HG03521 (cell line): ENCODE data around the gene GLE1.

Source experiments
- ATAC-seq: cut with Tn5 transposase; IDR thresholded peaks from one replicate; pipeline ENCODE4 v1.9.1; 2021; ENCODE audit warnings: mild to moderate bottlenecking, moderate library complexity; ENCODE audit not compliant: unreplicated experiment

Gene GLE1, protein sequence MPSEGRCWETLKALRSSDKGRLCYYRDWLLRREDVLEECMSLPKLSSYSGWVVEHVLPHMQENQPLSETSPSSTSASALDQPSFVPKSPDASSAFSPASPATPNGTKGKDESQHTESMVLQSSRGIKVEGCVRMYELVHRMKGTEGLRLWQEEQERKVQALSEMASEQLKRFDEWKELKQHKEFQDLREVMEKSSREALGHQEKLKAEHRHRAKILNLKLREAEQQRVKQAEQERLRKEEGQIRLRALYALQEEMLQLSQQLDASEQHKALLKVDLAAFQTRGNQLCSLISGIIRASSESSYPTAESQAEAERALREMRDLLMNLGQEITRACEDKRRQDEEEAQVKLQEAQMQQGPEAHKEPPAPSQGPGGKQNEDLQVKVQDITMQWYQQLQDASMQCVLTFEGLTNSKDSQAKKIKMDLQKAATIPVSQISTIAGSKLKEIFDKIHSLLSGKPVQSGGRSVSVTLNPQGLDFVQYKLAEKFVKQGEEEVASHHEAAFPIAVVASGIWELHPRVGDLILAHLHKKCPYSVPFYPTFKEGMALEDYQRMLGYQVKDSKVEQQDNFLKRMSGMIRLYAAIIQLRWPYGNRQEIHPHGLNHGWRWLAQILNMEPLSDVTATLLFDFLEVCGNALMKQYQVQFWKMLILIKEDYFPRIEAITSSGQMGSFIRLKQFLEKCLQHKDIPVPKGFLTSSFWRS

DNA sequence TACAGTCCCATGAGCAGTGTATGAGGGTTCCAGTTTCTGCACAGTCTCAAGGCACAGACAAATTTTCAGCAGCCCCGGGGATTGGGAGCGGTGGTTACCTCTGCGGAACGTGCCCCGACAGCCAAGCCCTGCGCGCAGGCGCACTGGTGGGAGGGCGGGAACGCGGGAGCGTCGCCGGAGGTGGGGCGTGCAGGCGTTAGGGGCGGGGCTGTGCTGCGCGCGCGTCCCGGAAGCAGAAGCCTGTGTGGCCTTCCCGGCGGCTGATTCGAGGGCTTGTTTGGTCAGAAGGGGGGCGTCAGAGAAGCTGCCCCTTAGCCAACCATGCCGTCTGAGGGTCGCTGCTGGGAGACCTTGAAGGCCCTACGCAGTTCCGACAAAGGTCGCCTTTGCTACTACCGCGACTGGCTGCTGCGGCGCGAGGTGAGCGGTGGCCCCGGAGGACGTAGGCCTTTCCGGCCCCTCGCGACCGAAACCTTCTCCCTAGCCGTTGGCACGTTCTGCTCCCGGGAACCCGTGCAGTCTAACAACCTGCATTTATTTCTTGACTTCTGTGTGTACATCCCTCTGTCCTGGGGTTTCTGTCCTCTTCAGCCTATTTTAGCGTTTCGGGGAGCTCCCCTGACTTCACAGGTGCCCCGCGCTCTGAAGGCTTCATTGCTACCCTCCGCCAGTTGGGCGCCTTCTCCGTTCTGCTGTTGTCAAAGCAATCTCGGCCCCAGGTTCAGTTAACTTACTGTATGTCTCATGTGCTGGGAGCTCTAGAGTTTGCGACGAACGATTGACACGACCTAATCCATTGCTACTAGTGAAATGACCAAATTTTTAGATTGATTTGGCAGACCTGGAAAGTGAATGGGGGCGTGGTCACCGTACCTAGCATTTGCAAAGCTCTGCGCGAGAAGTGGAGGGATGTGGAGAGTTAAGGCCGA lies at the start of gene GLE1:
Gene GLE1 (plus strand): TSS at position 235 of the 929 bp plus-strand sequence. CDS start 87 bp downstream, at position 322.
- peak; percentile 86 for ATAC-seq

DNA sequence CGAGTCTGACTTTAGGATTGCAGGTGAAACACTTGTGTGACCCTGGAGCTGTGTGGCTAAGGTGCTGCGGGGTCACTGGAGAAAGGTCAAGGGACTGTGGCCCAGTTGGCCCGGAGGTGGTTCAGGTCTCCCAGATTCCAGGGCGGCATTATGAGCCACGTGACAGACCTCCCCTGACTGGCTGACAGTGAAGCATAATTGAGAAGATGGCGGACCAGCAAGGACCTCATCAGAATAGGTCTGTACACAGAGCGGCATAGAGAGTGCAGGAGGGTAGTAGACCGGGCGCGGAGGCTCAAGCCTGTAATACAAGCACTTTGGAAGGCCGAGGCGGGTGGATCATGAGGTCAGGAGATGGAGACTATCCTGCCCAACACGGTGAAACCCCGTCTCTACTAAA lies 49.5 kb upstream of the GLE1 start:
- ATAC-seq = no peak

DNA sequence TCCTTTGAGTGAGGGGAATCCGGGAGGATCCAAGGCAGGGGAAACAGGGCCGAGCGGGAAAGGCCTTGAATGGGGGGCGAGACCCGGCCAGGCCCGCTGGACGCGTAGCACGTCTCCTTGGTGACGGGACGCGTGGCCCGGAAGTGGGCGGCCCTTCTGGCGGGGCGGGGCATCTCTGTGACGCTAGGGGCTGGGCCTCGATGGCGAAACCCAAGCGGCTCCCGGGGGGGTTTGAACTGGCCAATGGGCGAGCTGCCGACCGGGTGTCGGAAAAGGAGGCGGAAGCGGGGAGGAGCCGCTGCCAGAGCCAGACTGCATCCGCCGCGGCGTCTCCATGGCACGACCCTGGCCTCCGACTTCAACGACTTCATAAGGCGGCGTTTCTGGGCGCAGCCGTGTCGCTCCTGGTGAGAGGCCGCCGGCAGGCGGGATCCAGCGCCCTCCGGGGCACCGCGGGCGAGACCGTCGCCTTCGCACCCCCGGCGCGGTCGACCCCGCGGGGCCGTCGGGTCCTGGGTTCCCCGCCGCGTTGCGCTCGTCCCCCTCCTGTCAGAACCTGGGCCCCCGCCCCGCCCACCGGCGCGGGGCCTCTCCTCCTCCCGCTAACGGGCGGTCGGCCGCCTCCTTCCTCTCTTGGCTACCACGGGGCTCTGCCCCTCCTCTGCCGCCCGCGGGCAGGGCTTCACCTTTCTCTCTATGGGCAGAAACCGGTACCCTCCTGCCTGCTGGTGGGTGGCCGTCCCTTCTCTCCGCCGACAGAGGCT lies 48.5 kb upstream of the GLE1 start, which contains the start of gene ODF2:
Gene ODF2 (plus strand): TSS at position 158 of the 764 bp plus-strand sequence. CDS start 86 bp downstream, at position 244.
- peak; percentile 83 for ATAC-seq

DNA sequence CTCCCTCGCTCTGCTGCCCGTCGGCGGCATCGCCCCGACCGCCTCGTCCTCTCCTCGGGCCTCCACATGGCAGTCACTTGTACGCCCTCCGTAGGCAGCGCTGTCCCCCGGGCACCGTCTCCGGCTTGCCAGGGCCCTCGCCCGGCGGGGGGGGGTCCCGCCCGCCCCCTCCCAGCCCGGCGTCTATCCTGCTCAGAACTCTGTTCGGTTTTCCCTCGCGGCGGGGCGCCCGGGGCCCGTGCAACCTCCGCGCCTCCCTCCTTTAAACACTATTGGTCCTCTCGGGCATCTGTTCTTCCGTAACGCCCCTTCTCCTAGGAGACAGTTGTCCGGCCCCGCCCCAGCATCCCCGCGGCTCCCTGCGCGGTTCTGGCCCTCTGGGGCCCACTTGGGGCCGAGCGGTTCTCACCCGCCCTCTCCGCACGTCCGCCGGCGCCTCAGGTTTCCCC lies 47.9 kb upstream of the GLE1 start:
- peak; percentile 56 for ATAC-seq

DNA sequence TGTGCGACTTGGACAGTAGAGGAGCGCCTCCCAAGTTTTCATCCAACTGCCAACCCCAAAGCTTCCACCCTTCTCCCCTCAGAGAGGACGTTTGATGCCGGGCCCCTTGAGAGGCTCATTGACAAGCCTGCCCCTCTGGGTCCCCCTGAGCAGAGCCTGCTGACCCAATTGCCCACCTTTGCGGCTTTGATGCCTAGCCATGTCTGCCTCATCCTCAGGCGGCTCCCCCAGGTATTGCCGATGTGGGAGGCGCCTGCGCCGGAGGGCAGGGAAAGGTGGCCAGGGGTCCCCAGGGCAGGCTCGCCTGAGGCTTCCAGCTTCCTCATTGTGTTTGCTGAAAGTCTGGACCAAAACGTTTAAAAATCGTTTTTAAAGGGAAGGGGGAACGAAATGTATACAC lies 47.3 kb upstream of the GLE1 start:
- no peak for ATAC-seq

DNA sequence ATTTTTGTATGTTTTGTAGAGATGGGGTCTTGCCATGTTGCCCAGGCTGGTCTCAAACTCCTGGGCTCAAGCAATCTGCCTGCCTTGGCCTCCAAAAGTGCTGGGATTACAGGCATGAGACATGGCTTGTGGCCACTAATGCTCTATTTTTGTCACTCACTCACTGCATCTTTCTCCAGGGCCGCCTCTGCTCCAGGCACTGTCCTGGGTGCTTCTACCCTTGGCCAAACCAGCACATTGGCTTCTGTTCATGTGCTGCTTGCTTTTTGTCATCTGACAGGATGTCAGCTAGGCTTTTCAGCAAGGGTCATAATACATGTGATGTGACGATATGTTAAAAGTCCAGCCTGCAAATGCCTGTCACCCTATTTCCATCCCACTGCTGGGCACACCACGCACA lies 45.5 kb upstream of the GLE1 start:
- ATAC-seq = no peak

DNA sequence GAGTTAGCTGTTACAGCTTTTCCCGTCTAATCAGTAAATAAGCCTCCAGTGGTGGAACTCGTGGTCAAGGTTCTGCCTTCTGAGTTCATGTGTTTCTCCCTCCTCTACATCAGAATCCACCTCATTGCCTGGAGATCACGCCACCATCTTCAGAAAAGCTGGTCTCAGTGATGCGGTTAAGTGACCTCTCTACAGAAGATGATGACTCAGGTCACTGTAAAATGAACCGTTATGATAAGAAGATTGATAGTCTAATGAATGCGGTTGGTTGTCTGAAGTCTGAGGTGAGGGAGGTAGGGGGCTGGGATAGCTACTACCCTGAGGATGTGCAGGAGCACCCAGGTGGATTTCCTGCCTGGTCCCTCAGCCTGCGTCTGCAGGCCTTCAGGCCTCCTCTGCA lies 35.4 kb upstream of the GLE1 start:
- ATAC-seq = no peak

DNA sequence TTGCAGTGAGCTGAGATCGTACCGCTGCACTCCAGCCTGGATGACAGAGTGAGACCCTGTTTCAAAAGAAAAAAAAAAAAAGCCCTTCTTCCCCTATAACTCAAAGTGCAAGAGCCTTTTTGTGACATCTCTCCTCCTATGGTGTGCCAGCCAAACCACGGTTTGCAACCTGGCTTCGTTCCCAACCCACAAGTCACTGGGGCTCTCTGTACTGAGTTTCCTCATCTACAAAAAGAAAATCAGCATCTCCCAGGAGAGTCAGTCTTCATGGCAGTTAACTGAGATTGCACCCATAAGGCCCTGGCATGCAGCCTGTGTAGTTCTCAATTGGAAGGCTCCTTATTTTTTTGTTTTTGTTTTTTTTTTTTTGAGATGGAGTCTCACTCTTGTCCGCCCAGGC lies 34.0 kb upstream of the GLE1 start:
- ATAC-seq = no peak

DNA sequence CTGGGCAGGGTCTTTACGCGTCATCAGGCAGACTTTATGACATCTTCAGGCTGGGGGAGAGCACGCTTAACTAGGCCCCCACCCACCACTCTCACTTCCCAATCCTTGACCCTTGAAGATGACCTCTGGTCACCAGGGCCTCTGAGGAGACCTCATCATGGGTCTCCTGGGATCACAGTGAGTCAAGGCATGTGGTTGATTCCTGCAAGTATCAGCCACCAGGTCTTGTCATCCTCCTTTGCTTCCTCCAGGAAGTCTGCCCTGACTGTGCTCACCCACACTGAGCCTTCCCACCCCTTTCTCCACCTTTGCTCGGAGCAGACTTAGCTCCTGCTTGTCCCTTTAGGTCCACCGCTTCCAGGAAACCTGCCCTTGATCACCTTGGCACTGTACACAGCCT lies 31.4 kb upstream of the GLE1 start:
- no peak for ATAC-seq

DNA sequence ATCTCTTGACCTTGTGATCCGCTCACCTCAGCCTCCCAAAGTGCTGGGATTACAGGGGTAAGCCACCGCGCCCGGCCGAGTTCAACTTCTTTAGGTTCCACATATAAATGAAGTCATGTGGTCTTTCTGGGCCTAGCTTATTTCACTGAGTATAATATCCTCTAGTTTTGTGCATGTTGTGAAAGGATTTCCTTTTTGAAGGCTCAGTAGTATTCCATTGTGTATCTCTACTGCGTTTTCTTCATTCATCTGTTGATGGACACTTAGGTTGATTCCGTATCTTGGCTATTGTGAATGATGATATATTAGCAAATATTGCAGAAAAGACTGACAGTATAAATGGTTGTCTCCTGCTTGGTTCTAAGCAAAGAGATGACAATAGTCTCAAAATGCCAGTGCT lies 28.7 kb upstream of the GLE1 start:
- ATAC-seq = no peak

DNA sequence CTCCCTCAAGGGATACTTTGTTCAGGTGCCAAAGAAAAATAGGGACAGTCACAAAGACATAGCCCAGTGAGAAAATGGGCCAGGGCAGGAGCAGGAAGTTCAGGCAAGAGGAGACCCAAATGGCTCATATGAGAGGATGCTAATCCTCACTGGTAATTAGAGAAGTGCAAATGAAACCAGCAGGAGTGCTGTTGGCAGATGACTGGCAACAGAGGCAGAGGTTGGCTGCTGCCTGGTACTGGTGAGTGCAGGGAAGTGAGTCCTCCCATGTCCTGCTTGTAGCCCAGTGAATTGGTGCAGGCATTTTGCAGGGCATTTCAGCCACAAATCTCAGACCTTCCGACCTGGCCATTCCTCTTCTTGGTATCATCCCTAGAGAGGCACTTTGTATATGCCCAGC lies 25.3 kb upstream of the GLE1 start:
- ATAC-seq = no peak

DNA sequence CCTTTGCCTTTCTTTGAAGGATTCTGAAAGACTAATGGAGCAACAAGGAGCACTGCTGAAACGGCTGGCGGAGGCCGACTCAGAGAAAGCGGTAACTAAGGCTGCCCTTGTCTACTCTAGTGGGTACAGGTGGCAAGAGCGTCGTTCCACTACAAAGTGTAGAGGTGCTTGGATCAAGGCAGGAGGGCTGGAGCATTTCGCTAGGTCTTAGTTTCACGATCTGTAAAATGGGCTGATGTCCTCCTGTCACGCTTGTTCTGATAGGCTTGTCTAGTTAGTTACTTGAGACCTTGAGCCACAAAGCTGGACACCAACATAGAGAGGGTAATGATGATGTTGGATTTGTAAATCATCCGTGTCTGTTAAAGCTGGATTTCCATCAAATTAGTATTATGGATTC lies 23.0 kb upstream of the GLE1 start:
- ATAC-seq = no peak

DNA sequence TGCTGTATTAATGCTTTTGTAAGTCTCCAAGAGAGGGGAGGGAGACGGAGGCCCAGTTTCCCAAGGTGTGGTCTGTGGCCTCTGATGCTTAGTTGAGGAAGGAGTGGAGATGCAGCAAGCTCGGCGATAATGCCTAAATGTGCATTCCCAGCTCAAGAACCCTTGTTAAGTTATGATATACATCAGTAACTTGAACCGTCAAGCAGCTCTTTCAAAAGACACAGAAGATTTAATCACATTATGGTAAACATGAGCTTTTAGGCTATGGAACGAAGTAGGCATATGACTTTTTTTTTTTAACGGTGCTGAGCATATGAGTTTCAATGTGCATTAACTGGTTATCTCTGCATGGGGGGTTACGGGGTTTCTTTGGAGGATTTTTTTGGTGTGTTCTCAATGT lies 22.3 kb upstream of the GLE1 start:
- no peak for ATAC-seq

DNA sequence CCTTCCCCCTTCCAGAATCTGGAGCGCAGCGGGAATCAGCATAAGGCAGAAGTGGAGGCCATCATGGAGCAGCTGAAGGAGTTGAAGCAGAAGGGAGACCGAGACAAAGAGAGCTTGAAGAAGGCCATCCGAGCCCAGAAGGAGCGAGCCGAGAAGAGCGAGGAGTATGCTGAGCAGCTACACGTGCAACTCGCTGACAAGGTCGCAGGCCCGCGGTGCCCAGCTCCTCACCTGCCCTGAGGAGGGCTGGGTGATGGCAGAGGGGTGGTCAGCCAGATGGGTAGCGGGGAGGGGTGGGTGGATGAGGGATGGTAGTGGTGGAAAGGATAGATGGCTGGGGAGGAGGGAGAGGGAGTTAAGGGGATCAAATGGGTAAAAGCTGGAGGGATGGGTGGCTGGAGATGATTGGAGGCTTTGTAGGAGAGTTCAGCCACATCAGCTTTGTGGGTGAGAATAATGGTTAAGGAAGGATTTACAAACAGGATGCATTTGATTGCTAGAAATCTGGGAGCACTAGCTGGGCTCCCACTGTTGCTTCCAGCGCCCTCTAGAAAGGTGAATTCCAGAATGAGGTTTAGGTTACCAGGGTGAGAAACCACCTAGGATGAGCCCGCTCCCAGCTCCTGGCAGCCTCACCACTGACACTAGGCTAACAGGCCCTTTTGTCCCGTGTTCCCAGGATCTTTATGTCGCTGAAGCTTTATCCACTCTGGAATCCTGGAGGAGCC lies 19.7 kb upstream of the GLE1 start:
- ATAC-seq = no peak

DNA sequence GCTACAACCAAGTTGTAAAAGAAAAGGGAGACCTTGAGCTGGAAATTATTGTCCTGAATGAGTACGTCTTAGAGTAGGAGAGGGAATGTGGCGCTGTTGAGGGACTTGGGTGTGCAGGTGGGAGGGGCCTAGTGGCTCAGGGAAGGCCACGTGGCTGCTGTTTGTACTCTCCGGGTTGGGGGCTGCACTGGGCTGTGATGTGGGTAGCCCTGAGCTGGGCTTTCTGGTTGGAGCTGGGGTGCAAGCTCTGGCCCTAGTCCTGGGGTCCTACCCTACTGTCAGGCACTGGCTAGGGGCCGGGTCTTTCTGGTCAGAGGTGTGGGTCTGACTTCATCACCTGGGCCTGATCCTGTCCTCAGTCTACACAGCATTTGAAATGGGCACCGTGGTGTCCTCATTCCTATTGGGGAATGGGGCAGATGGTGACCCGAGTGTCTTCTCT lies 19.1 kb upstream of the GLE1 start:
- ATAC-seq = no peak

DNA sequence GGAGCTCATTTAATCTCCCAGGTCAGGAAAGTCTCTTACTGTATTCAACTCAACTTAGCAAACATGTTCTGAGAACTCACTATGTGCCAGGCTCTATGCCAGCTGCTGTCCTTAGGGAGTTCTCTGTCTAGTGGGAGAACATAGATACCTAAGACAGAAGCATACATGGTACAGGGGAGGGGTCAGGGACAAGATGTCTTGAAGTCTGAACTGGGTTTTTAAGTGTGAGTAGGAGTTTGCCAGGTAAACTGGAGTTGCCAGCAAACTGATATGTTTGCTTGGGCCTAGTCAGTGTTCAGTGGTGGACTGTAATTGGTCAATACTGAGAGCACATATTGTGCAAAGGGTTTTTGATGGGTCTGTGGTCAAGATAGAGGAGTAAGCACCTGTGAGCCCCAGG lies 18.3 kb upstream of the GLE1 start:
- ATAC-seq = no peak

DNA sequence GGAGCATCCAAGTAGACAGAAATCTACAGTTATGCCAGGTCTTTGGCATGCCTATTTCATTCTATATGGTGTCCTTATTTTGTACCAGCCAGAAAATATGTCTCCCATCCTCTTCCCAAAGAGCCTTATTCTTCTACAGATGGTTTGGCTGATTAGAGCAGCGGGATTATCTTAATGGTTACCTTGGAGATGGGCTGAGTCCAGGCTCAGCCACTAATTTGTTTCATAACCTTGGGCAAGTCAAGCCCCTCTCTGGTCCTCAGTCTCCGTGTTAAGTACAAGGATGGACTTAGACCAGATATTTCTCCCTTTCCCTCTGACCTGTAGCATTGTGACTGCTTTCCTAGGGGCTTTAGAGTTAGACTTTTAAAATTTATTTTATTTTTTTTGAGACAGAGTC lies 11.1 kb upstream of the GLE1 start:
- no peak for ATAC-seq

DNA sequence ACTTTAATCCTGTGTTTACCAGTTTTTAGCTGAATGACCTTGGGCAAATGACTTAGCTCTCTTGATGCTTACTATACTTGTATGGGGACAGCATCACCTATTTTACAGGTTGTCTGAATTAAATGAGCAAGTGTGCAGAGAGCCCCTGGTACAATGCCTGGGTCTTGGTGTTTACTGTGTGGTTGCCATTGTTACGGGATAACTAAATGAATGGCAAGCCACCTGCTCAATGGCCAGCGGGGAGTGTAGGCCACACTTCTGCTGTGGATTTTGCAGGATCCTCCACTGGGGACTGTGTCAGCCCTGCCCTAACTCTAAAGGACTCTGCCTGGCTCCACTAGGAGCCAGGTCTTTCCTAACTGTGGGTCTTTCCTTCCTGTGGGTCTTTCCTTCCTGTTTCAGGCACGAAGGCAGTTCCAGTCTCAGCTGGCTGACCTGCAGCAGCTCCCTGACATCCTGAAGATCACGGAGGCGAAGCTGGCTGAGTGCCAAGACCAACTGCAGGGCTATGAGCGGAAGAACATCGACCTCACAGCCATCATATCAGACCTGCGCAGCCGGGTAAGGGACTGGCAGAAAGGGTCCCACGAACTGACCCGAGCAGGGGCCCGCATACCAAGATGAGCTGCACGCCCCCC lies 10.3 kb upstream of the GLE1 start:
- no peak for ATAC-seq

DNA sequence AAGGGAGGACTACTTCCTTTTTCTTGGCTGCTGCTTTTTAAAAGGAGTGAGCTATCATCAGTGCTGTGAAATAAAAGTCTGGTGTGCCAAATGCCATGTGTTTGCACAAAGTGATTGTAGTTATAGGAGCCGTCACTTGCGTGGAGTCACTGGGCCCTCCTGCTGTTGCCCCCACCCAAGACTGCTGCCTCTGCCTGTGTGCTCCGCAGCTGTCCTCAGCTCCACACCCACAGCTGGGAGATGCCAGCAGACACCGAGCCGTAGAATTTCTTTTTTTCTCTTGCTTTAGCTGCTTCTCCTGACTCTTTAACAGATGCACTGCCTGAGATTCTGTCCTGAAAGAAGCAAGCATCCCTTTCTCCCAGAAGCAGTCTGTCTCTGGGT lies 9.8 kb upstream of the GLE1 start:
- ATAC-seq = no peak
